Stimulated activated effector memory CD8-positive, alpha-beta T cell treated with anti-CD3 and anti-CD28 coated beads, Interleukin-12 subunit alpha, Interleukin-12 subunit beta, amount 100 ng/mL, for 72 hours (primary cell): Measurements from ENCODE around the gene ARHGEF10L.

Experiments
- ATAC-seq: fragments of 150-1000 bp; cut with Tn5 transposase; 2 replicates; pipeline ENCODE4 v1.10.0; 2021
- DNase-seq, 2 donors: peaks; one replicate each; pipeline ENCODE4 v3.0.0; 2021 to 2022; ENCODE audit warnings: low spot score in 2 of 2
- H3K27ac Mint-ChIP-seq: one replicate; pipeline ENCODE4 v1.8.0; 2022; ENCODE audit warnings: mild to moderate bottlenecking, mixed read lengths
- H3K36me3 Mint-ChIP-seq: one replicate; pipeline ENCODE4 v1.8.0; 2022; ENCODE audit warnings: mild to moderate bottlenecking, mixed read lengths
- H3K4me1 Mint-ChIP-seq: one replicate; pipeline ENCODE4 v1.8.0; 2022; ENCODE audit warnings: mixed read lengths
- H3K4me3 Mint-ChIP-seq: one replicate; pipeline ENCODE4 v1.8.0; 2022; ENCODE audit warnings: mild to moderate bottlenecking, mixed read lengths
- H3K9me3 Mint-ChIP-seq: one replicate; pipeline ENCODE4 v1.8.0; 2022; ENCODE audit warnings: mixed read lengths

Gene ARHGEF10L

DNA sequence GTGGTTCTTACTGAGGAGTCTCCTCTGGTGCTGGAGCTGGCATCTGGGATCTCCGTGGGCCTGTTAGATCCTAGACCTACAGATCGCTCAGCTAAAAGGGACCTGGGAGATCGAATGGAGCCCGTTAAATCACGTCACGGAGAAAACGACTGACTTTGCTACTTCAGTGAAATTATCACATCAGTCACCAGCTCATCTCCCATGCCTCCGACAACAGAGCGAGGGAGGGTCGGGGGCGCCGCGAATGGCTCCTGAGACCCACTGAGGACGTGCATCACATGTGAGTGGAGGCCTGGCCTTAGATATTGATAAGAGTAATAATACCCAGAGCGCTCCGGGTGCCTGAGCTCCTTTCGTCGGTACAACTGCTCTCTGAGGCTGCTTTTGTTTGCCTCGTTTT is 160.1 kb downstream of the ARHGEF10L start:
- Mint-ChIP-seq H3K9me3 (no peaks in the 10 kb centered on the region), H3K4me1 (no peaks in the 10 kb centered on the region), H3K27ac (no peak overlapping the region), H3K36me3 (no peaks in the 10 kb centered on the region), H3K4me3 (no peak overlapping the region)
- DNase-seq = no peak
- ATAC-seq = no peak

GRCh38 chr1:17700945-17701810 is 161.7 kb downstream of the ARHGEF10L start:
- Mint-ChIP-seq H3K9me3 (no peaks in the 10 kb centered on the region), H3K27ac (no peak overlapping the region), H3K4me3 (no peak overlapping the region), H3K4me1 (no peaks in the 10 kb centered on the region), H3K36me3 (no peaks in the 10 kb centered on the region)
- DNase-seq = no peak
- no peak for ATAC-seq

GRCh38 chr1:17704176-17704575 is 164.7 kb downstream of the ARHGEF10L start:
- Mint-ChIP-seq H3K9me3 (no peaks in the 10 kb centered on the region), H3K4me3 (no peak overlapping the region), H3K36me3 (no peaks in the 10 kb centered on the region), H3K27ac (no peak overlapping the region), H3K4me1 (no peaks in the 10 kb centered on the region)
- no peak for DNase-seq
- ATAC-seq = no peak

GRCh38 chr1:17706445-17706844 is 166.9 kb downstream of the ARHGEF10L start:
- no peak overlapping the region for H3K27ac Mint-ChIP-seq
- no peak overlapping the region for H3K4me3 Mint-ChIP-seq
- no peaks in the 10 kb centered on the region for H3K9me3 Mint-ChIP-seq
- DNase-seq = no peak
- no peak for ATAC-seq
- no peaks in the 10 kb centered on the region for H3K36me3 Mint-ChIP-seq
- H3K4me1 Mint-ChIP-seq = no peaks in the 10 kb centered on the region

- Mint-ChIP-seq H3K4me3 (no peak overlapping the region), H3K36me3 (no peaks in the 10 kb centered on the region), H3K27ac (no peak overlapping the region), H3K4me1 (no peaks in the 10 kb centered on the region), H3K9me3 (no peaks in the 10 kb centered on the region)
- DNase-seq (no peak), ATAC-seq (no peak)
Observed at GRCh38 chr1:17709981-17710380, 170.5 kb downstream of the ARHGEF10L start.

DNA sequence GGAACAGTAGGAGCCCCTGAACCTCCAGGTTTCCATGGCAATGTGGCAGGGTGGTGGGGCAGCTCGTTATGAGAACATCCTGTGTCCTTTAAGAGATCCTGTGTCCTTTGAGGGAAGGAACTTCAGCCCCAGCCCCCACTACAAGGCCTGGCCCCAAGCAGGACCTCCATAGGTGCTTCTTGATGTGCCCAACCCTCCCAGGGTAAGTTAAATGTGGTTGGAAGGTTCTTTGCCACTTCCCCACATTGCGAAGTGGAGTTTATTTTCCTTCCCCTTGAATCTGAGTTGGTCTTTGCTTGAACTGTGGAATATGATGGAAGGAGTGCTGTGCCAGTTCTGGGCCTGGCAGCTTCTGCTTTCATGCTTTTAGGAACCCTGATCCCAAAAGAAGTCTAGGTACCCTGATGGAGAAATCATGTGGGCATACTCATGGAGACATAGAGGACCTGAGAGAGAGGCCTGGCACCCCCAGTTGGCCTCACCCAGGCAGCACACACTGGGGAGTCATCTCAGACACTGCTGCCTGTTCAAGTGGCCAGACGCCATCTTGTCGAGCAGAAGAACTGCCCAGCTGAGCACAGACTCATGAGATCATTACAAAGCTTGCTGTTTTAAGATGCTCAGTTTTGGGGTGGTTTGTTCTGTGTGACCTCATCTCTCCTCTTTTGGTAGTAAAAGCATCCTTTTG is 171.5 kb downstream of the ARHGEF10L start:
- Mint-ChIP-seq H3K27ac (no peak overlapping the region), H3K36me3 (peaks cover 2% of the 10 kb centered on the region), H3K4me1 (no peaks in the 10 kb centered on the region), H3K4me3 (no peak overlapping the region), H3K9me3 (no peaks in the 10 kb centered on the region)
- no peak for ATAC-seq
- no peak for DNase-seq

DNA sequence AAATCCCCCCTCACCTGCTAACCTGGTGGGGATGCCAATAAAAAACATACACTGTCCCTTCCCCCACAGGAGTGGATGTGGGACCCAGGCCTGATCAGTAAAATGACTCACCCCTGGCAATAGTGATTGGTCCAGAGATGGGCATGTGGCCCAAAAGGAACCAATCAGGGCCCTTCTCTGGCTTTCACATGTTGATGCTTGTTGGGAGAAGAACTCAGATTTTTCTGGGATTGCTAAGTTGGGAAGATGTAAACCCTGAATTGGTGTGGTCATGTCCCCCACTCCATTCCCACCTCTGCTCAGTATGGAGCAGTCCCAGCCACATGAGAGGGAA is 172.0 kb downstream of the ARHGEF10L start:
- Mint-ChIP-seq H3K4me1 (no peaks in the 10 kb centered on the region), H3K9me3 (no peaks in the 10 kb centered on the region), H3K27ac (no peak overlapping the region), H3K36me3 (peaks cover 6% of the 10 kb centered on the region), H3K4me3 (no peak overlapping the region)
- no peak for DNase-seq
- no peak for ATAC-seq

- no peak for ATAC-seq
- H3K9me3 Mint-ChIP-seq = no peaks in the 10 kb centered on the region
Observed at GRCh38 chr1:17711941-17712340, 172.4 kb downstream of the ARHGEF10L start.

DNA sequence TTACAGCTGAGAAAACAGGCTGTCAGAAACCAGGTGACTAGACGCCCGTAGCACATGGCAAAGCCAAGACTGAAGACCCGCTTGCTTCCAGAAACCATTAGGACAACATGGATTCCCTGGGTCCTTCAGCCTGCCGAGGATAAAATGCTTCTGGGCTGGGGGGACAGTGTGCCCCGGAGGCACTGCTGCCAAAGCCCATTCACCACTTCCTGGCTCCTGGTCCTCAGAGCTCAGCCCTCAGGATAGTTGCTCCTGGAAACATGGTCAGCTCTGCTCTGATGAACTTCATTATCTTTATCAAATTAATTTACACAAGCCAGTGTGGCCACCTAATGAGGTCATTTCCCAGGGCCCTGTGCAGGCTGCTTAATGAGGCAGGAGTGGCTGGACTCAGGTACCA is 174.5 kb downstream of the ARHGEF10L start:
- H3K27ac Mint-ChIP-seq = no peak overlapping the region
- H3K4me1 Mint-ChIP-seq = no peaks in the 10 kb centered on the region
- no peak overlapping the region for H3K4me3 Mint-ChIP-seq
- peaks cover 6% of the 10 kb centered on the region for H3K36me3 Mint-ChIP-seq
- ATAC-seq (no peak), DNase-seq (no peak)
- no peaks in the 10 kb centered on the region for H3K9me3 Mint-ChIP-seq

More at GRCh38 chr1:17711941-17712340, 172.4 kb downstream of the ARHGEF10L start:
- H3K4me1 Mint-ChIP-seq = no peaks in the 10 kb centered on the region
- H3K27ac Mint-ChIP-seq = no peak overlapping the region
- H3K4me3 Mint-ChIP-seq = no peak overlapping the region
- DNase-seq = no peak
- peaks cover 6% of the 10 kb centered on the region for H3K36me3 Mint-ChIP-seq

DNA sequence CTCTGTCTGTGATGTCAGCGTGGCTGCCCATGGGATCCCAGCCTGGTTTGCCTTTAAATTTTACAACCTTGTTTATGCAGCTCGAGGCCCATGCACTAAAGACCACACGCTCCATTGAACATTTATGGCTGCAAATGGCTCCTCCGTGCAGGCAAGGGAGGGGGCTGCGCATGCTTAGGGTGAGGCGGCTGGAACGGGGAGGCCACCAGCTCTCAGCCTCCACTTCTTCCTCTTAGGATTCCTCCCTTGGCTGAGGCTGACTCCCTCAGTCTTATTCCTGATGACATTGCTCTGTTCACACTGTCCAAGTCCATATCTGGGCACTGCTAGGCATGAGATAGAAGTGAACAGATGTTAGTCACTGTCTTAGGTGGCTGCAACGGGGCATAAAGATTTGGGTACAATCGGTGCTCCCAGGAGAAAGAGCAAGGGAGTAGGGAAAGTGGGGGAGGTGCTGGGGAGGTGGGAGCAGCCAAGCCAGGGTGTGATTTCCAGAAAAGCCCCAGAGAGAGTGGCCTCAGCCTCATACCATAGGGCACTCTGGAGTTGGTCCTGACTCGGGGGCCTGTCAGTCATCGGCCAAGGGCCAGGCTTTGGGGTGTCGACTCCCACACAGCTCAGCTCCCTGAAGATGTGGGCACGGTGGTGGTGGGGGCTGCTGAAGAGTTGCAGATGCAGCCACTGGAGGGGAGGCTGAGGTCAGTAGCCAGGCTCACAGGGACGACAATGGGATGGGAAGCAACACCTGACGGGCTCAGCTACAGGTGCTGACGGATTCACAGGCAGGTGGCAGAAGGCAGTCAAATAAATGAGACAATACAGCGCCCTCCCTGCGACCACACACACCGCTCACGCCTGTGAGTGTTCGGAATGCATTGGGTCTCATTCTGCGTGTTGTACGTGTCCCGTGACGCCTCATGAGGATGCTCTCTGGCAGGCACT is 178.4 kb downstream of the ARHGEF10L start:
- Mint-ChIP-seq H3K27ac (no peak overlapping the region), H3K4me3 (no peak overlapping the region), H3K4me1 (no peaks in the 10 kb centered on the region), H3K9me3 (no peaks in the 10 kb centered on the region), H3K36me3 (peaks cover 6% of the 10 kb centered on the region)
- ATAC-seq (no peak), DNase-seq (no peak)

DNA sequence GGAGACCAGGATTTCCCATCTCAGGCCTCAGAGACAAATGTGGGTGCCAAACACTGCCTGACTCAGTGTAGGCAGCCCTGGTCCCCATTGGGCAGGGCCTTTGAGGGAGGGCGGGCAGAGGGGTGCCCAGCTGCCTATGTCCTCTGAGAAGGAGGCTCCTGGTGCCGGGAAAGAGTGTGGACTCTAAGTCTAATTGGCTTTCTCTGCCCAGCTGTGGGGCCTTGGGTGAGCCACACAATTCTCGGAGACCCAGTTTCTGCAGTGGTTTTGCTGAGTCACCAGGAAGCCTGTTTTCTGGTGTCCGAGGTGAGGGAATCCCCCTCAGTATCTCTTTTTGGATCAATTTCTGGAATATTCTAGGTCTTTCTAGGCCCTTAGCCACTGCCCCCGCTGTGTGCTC is 180.4 kb downstream of the ARHGEF10L start:
- H3K27ac Mint-ChIP-seq = no peak overlapping the region

GRCh38 chr1:17721444-17721843 is 181.9 kb downstream of the ARHGEF10L start:
- H3K4me3 Mint-ChIP-seq = no peak overlapping the region
- peaks cover under 1% of the 10 kb centered on the region for H3K36me3 Mint-ChIP-seq
- H3K4me1 Mint-ChIP-seq = no peaks in the 10 kb centered on the region
- ATAC-seq = no peak
- H3K27ac Mint-ChIP-seq = no peak overlapping the region
- DNase-seq = no peak
- H3K9me3 Mint-ChIP-seq = no peaks in the 10 kb centered on the region

More for the DNA sequence above, 180.4 kb downstream of the ARHGEF10L start:
- H3K4me1 Mint-ChIP-seq = no peaks in the 10 kb centered on the region
- peaks cover 6% of the 10 kb centered on the region for H3K36me3 Mint-ChIP-seq
- ATAC-seq = no peak
- H3K4me3 Mint-ChIP-seq = no peak overlapping the region
- no peaks in the 10 kb centered on the region for H3K9me3 Mint-ChIP-seq
- no peak for DNase-seq

DNA sequence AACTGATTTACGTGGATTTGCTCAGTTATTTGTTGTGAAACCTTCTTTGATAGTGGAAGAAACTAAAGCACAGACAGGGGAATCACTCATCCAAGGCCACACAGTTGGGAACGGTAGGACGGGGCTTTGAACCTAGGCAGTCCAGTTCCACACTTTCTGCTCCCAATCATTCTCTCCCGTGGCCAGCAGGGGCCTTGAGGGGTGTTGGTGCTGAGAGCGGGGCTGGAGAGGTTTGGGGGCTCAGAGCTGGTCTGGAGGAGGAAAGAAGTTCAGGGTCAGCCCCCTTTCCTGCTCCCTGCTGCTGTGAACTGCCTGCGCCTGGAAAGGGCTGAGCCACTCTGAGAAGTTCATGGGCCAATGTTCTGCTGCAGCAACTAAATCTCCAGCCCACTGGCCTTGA is 184.2 kb downstream of the ARHGEF10L start:
- Mint-ChIP-seq H3K9me3 (no peaks in the 10 kb centered on the region), H3K4me1 (no peaks in the 10 kb centered on the region), H3K4me3 (no peak overlapping the region), H3K27ac (no peak overlapping the region), H3K36me3 (no peaks in the 10 kb centered on the region)
- ATAC-seq = no peak
- no peak for DNase-seq

DNA sequence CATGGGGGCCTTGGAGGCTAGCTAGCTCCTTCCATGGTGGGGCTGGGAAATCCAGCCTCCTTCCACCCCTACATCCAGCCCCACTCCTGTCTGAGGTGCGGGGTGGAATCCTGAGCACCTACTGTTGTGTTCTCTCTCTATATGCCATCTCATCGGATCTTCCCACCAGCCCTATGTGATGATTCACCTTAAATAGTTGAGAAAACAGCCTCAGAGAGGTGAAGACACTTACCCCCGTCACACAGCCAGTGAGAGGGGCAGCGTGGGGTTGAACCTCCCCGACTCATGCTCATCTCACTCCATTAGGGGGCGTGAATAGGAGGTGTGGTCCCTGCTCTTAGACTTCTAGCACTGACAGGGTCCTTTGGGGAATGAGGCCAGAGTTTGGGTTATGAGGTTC is 184.7 kb downstream of the ARHGEF10L start:
- Mint-ChIP-seq H3K9me3 (no peaks in the 10 kb centered on the region), H3K36me3 (no peaks in the 10 kb centered on the region), H3K4me1 (no peaks in the 10 kb centered on the region), H3K27ac (no peak overlapping the region), H3K4me3 (no peak overlapping the region)
- ATAC-seq (no peak), DNase-seq (no peak)

GRCh38 chr1:17725084-17725719 is 185.7 kb downstream of the ARHGEF10L start:
- no peak overlapping the region for H3K4me3 Mint-ChIP-seq
- ATAC-seq = no peak

More at GRCh38 chr1:17725084-17725719, 185.7 kb downstream of the ARHGEF10L start:
- no peaks in the 10 kb centered on the region for H3K36me3 Mint-ChIP-seq
- no peaks in the 10 kb centered on the region for H3K9me3 Mint-ChIP-seq
- H3K27ac Mint-ChIP-seq = no peak overlapping the region
- H3K4me1 Mint-ChIP-seq = no peaks in the 10 kb centered on the region
- DNase-seq = no peak
